HFFc6 (cell line): Measurements from ENCODE around the gene IL36B. TPM values are rescaled to one million over a fixed set of nuclear protein-coding genes. Genes with fewer than 3 reads are reported as not detected.

Source experiments
- DNase-seq: peaks from one replicate; pipeline ENCODE4 v3.0.0-alpha.2; 2018
- H3K27ac Mint-ChIP-seq: 2 replicates; pipeline ENCODE4 v1.8.0; 2020; ENCODE audit warnings: mild to moderate bottlenecking, mixed read lengths
- H3K27me3 Mint-ChIP-seq: 2 replicates; pipeline ENCODE4 v1.8.0; 2021; ENCODE audit warnings: mild to moderate bottlenecking, moderate library complexity, mixed read lengths; ENCODE audit not compliant: insufficient read depth
- H3K36me3 Mint-ChIP-seq: 2 replicates; pipeline ENCODE4 v1.8.0; 2021; ENCODE audit warnings: low read depth, mixed read lengths
- H3K4me1 Mint-ChIP-seq: 2 replicates; pipeline ENCODE4 v1.8.0; 2020; ENCODE audit warnings: low read depth, mixed read lengths
- H3K4me3 Mint-ChIP-seq: 2 replicates; pipeline ENCODE4 v1.8.0; 2020; ENCODE audit warnings: mild to moderate bottlenecking, moderate library complexity, mixed read lengths
- H3K9me3 Mint-ChIP-seq: 2 replicates; pipeline ENCODE4 v1.8.0; 2020; ENCODE audit warnings: mild to moderate bottlenecking, mixed read lengths
- CTCF ChIP-seq: fragments of 200-600 bp; sonication (generic); IDR thresholded peaks from 2 replicates; pipeline ENCODE4 v1.5.0; 2021; ENCODE audit warnings: antibody characterized with exemption, mild to moderate bottlenecking
- total RNA-seq, 6 experiments: library from RNA; stranded (reverse); fragmentation: NEBNext Ultra II Directional; extraction: Animal tissue kit (Norgen Biotek cat#: 25700); gene quantifications; 2 replicates in 1 of 6; 3 replicates in 5 of 6; pipeline ENCODE4 v1.2.3, GENCODE V29; 2021

The IL36B gene
- total RNA-seq, 6 experiments from 2014 or later = not detected

GRCh38 chr2:113085542-113085941 lies 32.9 kb upstream of the IL36B start:
- H3K4me1 Mint-ChIP-seq = no peaks in the 10 kb centered on the region
- no peak for TF ChIP-seq CTCF

GRCh38 chr2:113084249-113085000 lies 31.8 kb upstream of the IL36B start:
- H3K27me3 Mint-ChIP-seq = peaks cover 21% of the 10 kb centered on the region
- H3K4me3 Mint-ChIP-seq = no peak overlapping the region
- no peaks in the 10 kb centered on the region for H3K9me3 Mint-ChIP-seq
- no peak for DNase-seq
- no peak overlapping the region for H3K27ac Mint-ChIP-seq
- H3K36me3 Mint-ChIP-seq = no peaks in the 10 kb centered on the region
- TF ChIP-seq CTCF = peak; percentile 75
- no peaks in the 10 kb centered on the region for H3K4me1 Mint-ChIP-seq

More at GRCh38 chr2:113085542-113085941, 32.9 kb upstream of the IL36B start:
- DNase-seq = no peak
- Mint-ChIP-seq H3K27ac (no peak overlapping the region), H3K36me3 (no peaks in the 10 kb centered on the region), H3K9me3 (no peaks in the 10 kb centered on the region), H3K27me3 (peaks cover 17% of the 10 kb centered on the region), H3K4me3 (no peak overlapping the region)

- Mint-ChIP-seq H3K36me3 (no peaks in the 10 kb centered on the region), H3K9me3 (no peaks in the 10 kb centered on the region), H3K4me3 (no peak overlapping the region), H3K4me1 (peaks cover 7% of the 10 kb centered on the region), H3K27ac (no peak overlapping the region), H3K27me3 (peaks cover 21% of the 10 kb centered on the region)
- no peak for DNase-seq
- TF ChIP-seq CTCF = no peak
Measured at GRCh38 chr2:113083296-113083695, 30.6 kb upstream of the IL36B start.

GRCh38 chr2:113081488-113082210 lies 29.0 kb upstream of the IL36B start:
- peaks cover 14% of the 10 kb centered on the region for H3K4me1 Mint-ChIP-seq
- no peaks in the 10 kb centered on the region for H3K9me3 Mint-ChIP-seq
- no peaks in the 10 kb centered on the region for H3K36me3 Mint-ChIP-seq
- peaks cover 24% of the 10 kb centered on the region for H3K27me3 Mint-ChIP-seq
- no peak for TF ChIP-seq CTCF
- DNase-seq = no peak
- no peak overlapping the region for H3K27ac Mint-ChIP-seq
- H3K4me3 Mint-ChIP-seq = no peak overlapping the region

- H3K36me3 Mint-ChIP-seq = no peaks in the 10 kb centered on the region
- peaks cover 14% of the 10 kb centered on the region for H3K4me1 Mint-ChIP-seq
- peak; percentile 78 for TF ChIP-seq CTCF
- H3K27me3 Mint-ChIP-seq = peaks cover 32% of the 10 kb centered on the region
- H3K27ac Mint-ChIP-seq = no peak overlapping the region
- no peak overlapping the region for H3K4me3 Mint-ChIP-seq
- H3K9me3 Mint-ChIP-seq = no peaks in the 10 kb centered on the region
- DNase-seq = peak; percentile 15
Measured at GRCh38 chr2:113080134-113080533, 27.5 kb upstream of the IL36B start.
